Brain microvascular endothelial cell (primary cell): Measurements from ENCODE around the gene RPAP3.

Experiments used
- DNase-seq: peaks from one replicate; pipeline ENCODE4 v3.0.0-alpha.2; 2020
- H3K27ac ChIP-seq: fragments of 250-450 bp; sonication (Bioruptor Pico); 2 replicates; pipeline ENCODE4 v1.5.1; 2020; ENCODE audit warnings: mild to moderate bottlenecking, moderate library complexity
- H3K27me3 ChIP-seq: fragments of 250-450 bp; sonication (Bioruptor Pico); replicated peaks from 2 replicates; pipeline ENCODE4 v1.5.1; 2020; ENCODE audit warnings: mild to moderate bottlenecking
- H3K36me3 ChIP-seq: fragments of 250-450 bp; sonication (Bioruptor Pico); replicated peaks from 2 replicates; pipeline ENCODE4 v1.5.1; 2020; ENCODE audit warnings: mild to moderate bottlenecking
- H3K4me3 ChIP-seq: 2 replicates; pipeline ENCODE4 v1.5.1; 2011; ENCODE audit warnings: low read depth, mild to moderate bottlenecking, control low read depth, low read length, moderate library complexity
- CTCF ChIP-seq: IDR thresholded peaks from 2 replicates; pipeline ENCODE4 v1.5.1; 2011; ENCODE audit warnings: low read depth, mild to moderate bottlenecking, moderate library complexity, low read length, control low read depth, inconsistent platforms; ENCODE audit errors: missing control alignments
- in situ Hi-C: cut with HindIII; loops from 2 replicates; pipeline ENCODE4 v1.10.0; 2017; ENCODE audit warnings: low sequenced_read_pairs, low pct_ligation_motif_present

RPAP3 gene

GRCh38 chr12:47730341-47730744, 24.5 kb upstream of the RPAP3 start:
- Histone ChIP-seq H3K27ac (no peak overlapping the region), H3K27me3 (no peaks in the 10 kb centered on the region), H3K4me3 (no peak overlapping the region), H3K36me3 (no peaks in the 10 kb centered on the region)
- DNase-seq, result no peak
- in situ Hi-C loops, result no loop called here
- TF ChIP-seq CTCF, result no peak

DNA sequence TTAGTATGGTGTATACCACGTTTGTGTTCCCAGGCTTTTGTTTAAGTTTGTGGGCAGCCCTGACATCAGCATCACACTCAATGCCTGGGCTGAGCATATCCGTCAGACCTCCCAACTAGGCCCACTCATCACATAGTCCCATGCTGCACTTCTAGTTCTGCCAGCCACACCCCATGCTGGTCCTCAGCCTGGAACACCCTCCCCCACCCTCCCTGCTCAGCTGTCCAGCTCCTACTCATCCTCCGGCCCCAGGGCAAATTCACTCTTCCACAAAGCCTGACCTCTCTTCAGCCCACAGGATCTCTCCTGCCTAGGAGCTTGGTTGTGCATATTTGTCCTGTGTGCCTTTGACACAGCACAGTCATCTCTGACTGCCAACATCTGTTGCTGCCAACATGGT, 23.4 kb upstream of the RPAP3 start:
- Histone ChIP-seq H3K27ac (no peak overlapping the region), H3K27me3 (no peaks in the 10 kb centered on the region), H3K4me3 (no peak overlapping the region), H3K36me3 (no peaks in the 10 kb centered on the region)
- TF ChIP-seq CTCF, result no peak
- in situ Hi-C loops, result no loop called here
- DNase-seq, result no peak

DNA sequence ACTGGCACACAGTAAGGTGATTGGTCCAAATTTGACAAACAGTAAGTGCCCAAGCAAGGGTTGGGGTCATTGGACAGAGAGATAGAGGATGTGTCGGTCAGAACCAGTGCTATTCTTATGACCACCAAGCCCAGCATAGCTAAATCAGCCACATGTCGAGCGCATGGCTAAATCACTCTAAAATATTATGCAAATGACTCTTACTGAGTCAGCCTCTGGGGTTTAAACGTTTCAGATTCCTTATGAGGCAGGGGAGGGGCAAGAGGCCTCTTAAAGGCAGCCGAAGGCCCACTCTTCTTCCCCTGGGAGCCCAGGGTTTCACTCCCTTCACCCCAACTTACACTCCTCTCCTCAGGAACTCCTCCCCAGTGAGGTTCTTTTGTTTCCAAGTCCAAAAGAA, 20.1 kb upstream of the RPAP3 start:
- in situ Hi-C loops, result no loop called here
- Histone ChIP-seq H3K4me3 (no peak overlapping the region), H3K27ac (no peak overlapping the region), H3K36me3 (no peaks in the 10 kb centered on the region), H3K27me3 (no peaks in the 10 kb centered on the region)
- peak; percentile 43 for DNase-seq
- no peak for TF ChIP-seq CTCF

DNA sequence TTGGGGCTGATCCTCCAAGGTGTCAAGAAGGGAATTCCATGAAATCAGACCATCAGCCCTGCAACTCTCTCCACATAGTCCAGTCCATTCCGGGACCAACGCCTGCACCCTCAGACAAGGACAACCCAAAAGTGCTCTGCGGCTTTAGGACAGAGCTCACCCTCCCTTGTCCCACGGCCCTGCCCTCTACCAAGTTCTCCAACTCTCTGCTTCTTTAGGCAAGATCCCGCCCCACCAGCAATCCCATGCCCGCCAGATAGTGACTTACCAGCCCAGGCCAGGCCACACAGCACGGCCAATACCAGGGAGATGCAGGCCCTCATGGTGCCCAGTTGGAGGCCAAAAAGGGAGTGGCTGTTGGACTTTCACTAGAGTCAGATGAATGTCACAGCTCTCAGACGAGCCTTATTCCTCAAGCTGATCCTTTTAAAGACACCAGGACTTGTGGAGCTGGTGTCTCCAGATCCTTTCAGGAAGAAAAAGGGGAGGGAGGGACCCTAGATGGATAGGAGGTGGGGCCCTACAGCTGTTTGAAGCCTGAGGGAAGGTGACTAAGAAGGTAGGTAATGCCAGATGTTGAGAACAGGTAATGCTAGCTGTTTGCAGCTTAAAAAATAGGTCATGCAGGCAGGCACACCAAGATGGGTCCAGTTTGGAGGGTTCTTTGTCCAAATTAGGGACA, 19.4 kb upstream of the RPAP3 start, which contains the start of gene ENDOU:
Gene ENDOU, minus strand, starts transcription at position 400 of the 682 bp plus-strand sequence. Its CDS starts 77 bp downstream, at position 323.
- no peak for DNase-seq
- no peak within 1 kb of the TSS for H3K27ac ChIP-seq
- H3K4me3 ChIP-seq, result no peak within 1 kb of the TSS
- in situ Hi-C loops, result no loop called here
- no peak for TF ChIP-seq CTCF
- no peaks in the 10 kb centered on the region for H3K36me3 ChIP-seq
- H3K27me3 ChIP-seq, result no peaks in the 10 kb centered on the region

- in situ Hi-C loops, result no loop called here
- H3K27ac ChIP-seq, result no peak overlapping the region
- H3K4me3 ChIP-seq, result no peak overlapping the region
- no peaks in the 10 kb centered on the region for H3K36me3 ChIP-seq
- H3K27me3 ChIP-seq, result no peaks in the 10 kb centered on the region
- DNase-seq, result no peak
- no peak for TF ChIP-seq CTCF
Observed at GRCh38 chr12:47722941-47723631, 17.3 kb upstream of the RPAP3 start.
